PC-3 (cell line): Measurements from ENCODE around the gene AGPS.

Experiments
- EZH2 ChIP-seq: fragments of 300-600 bp; sonication (generic); IDR thresholded peaks from one replicate; pipeline ENCODE4 v1.6.1; 2017; ENCODE audit warnings: antibody characterized with exemption, mild to moderate bottlenecking, low read length; ENCODE audit not compliant: unreplicated experiment
- EZH2phosphoT487 ChIP-seq: fragments of 300-600 bp; sonication (generic); IDR thresholded peaks from 2 replicates; pipeline ENCODE4 v1.6.1; 2018; ENCODE audit warnings: mild to moderate bottlenecking, antibody characterized with exemption, low read length, borderline replicate concordance
- TF ChIP-seq, protein P1 (sequence below): fragments of 300-600 bp; sonication (generic); conservative IDR thresholded peaks from 2 replicates; pipeline ENCODE4 v1.5.1; 2017; ENCODE audit warnings: antibody characterized with exemption, low read depth, mild to moderate bottlenecking, low read length

GRCh38 chr2:177448031-177448430, 55.5 kb downstream of the AGPS start:
- TF ChIP-seq, protein P1, sequence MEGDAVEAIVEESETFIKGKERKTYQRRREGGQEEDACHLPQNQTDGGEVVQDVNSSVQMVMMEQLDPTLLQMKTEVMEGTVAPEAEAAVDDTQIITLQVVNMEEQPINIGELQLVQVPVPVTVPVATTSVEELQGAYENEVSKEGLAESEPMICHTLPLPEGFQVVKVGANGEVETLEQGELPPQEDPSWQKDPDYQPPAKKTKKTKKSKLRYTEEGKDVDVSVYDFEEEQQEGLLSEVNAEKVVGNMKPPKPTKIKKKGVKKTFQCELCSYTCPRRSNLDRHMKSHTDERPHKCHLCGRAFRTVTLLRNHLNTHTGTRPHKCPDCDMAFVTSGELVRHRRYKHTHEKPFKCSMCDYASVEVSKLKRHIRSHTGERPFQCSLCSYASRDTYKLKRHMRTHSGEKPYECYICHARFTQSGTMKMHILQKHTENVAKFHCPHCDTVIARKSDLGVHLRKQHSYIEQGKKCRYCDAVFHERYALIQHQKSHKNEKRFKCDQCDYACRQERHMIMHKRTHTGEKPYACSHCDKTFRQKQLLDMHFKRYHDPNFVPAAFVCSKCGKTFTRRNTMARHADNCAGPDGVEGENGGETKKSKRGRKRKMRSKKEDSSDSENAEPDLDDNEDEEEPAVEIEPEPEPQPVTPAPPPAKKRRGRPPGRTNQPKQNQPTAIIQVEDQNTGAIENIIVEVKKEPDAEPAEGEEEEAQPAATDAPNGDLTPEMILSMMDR, result no peak
- TF ChIP-seq EZH2phosphoT487, result no peak
- no peak for TF ChIP-seq EZH2
